Uterus (tissue), 4 donors: ENCODE results near the gene EPHB2. TPM values are rescaled to one million over a fixed set of nuclear protein-coding genes. Genes with fewer than 3 reads are reported as not detected.

Experiments used
- DNase-seq, 2 donors: peaks; one replicate each; pipeline ENCODE4 v3.0.0-alpha.2; 2019 to 2020
- H3K27ac ChIP-seq, 2 donors: fragments of 200-600 bp; sonication (generic); 1 replicate in 1 of 2; 2 replicates in 1 of 2; pipeline ENCODE4 v1.5.1; 2016 to 2018
- H3K27me3 ChIP-seq, 2 donors: fragments of 200-600 bp; sonication (generic); one replicate each; pipeline ENCODE4 v1.5.1; 2018 to 2019; ENCODE audit warnings: control low read depth in 1 of 2
- H3K36me3 ChIP-seq, 2 donors: fragments of 200-600 bp; sonication (generic); one replicate each; pipeline ENCODE4 v1.5.1; 2019; ENCODE audit warnings: control low read depth in 1 of 2
- H3K4me1 ChIP-seq, 2 donors: fragments of 200-600 bp; sonication (generic); one replicate each; pipeline ENCODE4 v1.5.1; 2018 to 2019; ENCODE audit warnings: control low read depth in 1 of 2
- H3K4me3 ChIP-seq, 2 donors: fragments of 200-600 bp; sonication (generic); 1 replicate in 1 of 2; 2 replicates in 1 of 2; pipeline ENCODE4 v1.5.1; 2018 to 2019; ENCODE audit warnings: mild to moderate bottlenecking in 1 of 2
- H3K9me3 ChIP-seq, 2 donors: fragments of 200-600 bp; sonication (generic); one replicate each; pipeline ENCODE4 v1.5.1; 2019; ENCODE audit warnings: control low read depth in 1 of 2
- POLR2A ChIP-seq, 2 donors: fragments of 450-650 bp; IDR thresholded peaks; one replicate each; pipeline ENCODE4 v1.6.1; 2016; ENCODE audit warnings: antibody characterized with exemption in 2 of 2, mild to moderate bottlenecking in 1 of 2, moderate library complexity in 1 of 2
- intact Hi-C: fragments of 100-400 bp; cut with DNase I; formaldehyde crosslinking; loops from one replicate; pipeline ENCODE4 v1.15.1; 2023; ENCODE audit warnings: low total_unique reads
- total RNA-seq, 4 donors: library from RNA; depleted of rRNA in 3 of 4; stranded (reverse); fragments of >200 nt in 3 of 4; gene quantifications; one replicate each; pipeline versions ENCODE4 v1.1.0 to v1.2.4, GENCODE V29; 2014 to 2023
- TF ChIP-seq, protein P1 (sequence below), 4 experiments: fragments of 200-600 bp in 2 of 4; fragments of 450-650 bp in 2 of 4; sonication (generic) in 2 of 4; IDR thresholded peaks; one replicate each; pipeline ENCODE4 v1.5.1; 2016 to 2019; ENCODE audit warnings: antibody characterized with exemption in 4 of 4, mild to moderate bottlenecking in 2 of 4, moderate library complexity in 1 of 4
- donor health status: DM: yes; HTN: yes; CAD: no.

EPHB2 gene
- total RNA-seq, 4 donors from 2014 or later: under 0.01 to 49.6 (median 2.2) TPM

DNA sequence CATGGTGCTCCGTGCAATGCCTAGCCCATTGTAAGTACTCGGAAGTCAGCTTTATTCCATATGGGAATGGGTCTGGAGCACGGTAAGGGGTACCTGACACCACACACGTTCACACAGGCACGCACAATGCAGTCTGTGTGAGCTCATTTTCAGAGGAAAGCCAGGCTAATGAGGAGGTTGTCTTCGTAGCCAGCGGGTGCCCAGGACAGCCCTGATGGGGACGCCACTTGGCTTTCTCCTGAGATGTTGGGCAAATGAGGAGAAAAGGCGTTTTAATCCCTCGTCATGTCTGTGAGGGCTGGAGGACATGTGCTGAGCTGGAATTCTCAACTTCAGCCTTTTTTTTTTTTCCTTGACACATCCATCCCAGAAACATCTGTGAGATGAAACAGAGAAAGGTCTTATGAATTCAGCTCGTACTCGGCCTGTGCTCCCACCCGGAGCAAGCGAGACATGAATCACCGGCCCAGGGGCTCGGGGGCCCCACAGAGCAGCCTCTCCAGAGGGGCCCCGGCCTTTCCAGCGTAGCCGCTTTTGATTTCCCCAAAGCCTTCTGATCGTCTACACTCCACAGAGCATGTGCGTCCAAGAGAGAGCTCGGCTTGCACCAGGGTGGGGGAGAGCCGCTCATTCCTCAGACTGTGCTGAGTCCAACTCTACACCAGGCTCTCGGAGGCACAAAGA lies 125.1 kb downstream of the EPHB2 start:
- DNase-seq: no peak
- H3K27me3 ChIP-seq: no peaks in the 10 kb centered on the region
- no peak overlapping the region for H3K4me3 ChIP-seq
- no peaks in the 10 kb centered on the region for H3K4me1 ChIP-seq
- H3K9me3 ChIP-seq: no peaks in the 10 kb centered on the region
- TF ChIP-seq, protein P1, sequence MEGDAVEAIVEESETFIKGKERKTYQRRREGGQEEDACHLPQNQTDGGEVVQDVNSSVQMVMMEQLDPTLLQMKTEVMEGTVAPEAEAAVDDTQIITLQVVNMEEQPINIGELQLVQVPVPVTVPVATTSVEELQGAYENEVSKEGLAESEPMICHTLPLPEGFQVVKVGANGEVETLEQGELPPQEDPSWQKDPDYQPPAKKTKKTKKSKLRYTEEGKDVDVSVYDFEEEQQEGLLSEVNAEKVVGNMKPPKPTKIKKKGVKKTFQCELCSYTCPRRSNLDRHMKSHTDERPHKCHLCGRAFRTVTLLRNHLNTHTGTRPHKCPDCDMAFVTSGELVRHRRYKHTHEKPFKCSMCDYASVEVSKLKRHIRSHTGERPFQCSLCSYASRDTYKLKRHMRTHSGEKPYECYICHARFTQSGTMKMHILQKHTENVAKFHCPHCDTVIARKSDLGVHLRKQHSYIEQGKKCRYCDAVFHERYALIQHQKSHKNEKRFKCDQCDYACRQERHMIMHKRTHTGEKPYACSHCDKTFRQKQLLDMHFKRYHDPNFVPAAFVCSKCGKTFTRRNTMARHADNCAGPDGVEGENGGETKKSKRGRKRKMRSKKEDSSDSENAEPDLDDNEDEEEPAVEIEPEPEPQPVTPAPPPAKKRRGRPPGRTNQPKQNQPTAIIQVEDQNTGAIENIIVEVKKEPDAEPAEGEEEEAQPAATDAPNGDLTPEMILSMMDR (IDR thresholded peaks at IDR 0.05): no peak
- TF ChIP-seq POLR2A (IDR thresholded peaks at IDR 0.05): no peak
- intact Hi-C loops: no loop called here
- H3K36me3 ChIP-seq: no peaks in the 10 kb centered on the region
- H3K27ac ChIP-seq: no peak overlapping the region

DNA sequence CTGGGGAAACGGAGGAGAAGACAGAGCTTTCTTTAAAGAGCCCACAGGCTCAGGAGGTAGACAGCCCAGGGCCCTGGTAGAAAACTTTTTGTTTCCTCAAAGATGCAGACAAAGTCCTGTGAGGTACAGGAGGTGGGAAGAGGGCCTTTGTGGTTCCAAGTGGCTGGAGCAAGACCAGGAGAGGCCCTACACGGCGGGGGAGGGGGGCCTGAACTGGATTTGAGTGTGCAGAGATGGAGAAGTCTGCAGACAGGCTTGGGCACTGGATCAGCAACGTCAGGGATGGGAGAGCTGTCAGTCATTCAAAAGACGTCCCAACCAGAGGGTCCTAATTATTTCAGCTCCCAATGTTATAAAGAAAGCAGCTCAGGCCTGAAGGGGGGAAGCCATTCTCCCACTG lies 126.2 kb downstream of the EPHB2 start:
- H3K4me3 ChIP-seq: no peak overlapping the region
- no peak for TF ChIP-seq POLR2A (IDR thresholded peaks at IDR 0.05)
- TF ChIP-seq, protein P1 (IDR thresholded peaks at IDR 0.05): no peak
- no peaks in the 10 kb centered on the region for H3K36me3 ChIP-seq
- no peaks in the 10 kb centered on the region for H3K9me3 ChIP-seq
- no peaks in the 10 kb centered on the region for H3K27me3 ChIP-seq
- H3K4me1 ChIP-seq: no peaks in the 10 kb centered on the region
- intact Hi-C loops: no loop called here
- no peak for DNase-seq
- no peak overlapping the region for H3K27ac ChIP-seq

DNA sequence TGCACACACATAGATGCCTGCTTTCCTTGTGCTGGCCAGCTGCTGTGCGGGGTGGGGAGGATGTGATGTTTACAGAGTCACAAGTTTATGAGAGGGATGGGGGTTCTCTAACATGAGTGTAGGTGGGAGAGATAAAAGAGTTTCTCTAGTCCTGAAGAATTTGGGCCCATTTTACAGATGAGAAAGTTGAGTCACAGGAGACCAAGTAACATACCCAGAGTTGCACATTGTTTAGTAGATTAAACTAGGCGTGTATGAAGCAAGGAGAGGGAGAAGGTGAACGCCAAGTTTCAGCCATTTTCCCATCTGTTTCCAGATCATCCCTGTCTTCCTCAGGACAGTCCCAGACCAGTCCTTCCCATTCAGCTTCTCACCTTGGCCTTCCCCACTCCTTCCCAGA lies 126.7 kb downstream of the EPHB2 start:
- Histone ChIP-seq H3K4me3 (no peak overlapping the region), H3K9me3 (no peaks in the 10 kb centered on the region), H3K4me1 (no peaks in the 10 kb centered on the region), H3K27me3 (no peaks in the 10 kb centered on the region), H3K27ac (no peak overlapping the region), H3K36me3 (no peaks in the 10 kb centered on the region)
- DNase-seq: no peak
- TF ChIP-seq POLR2A (IDR thresholded peaks at IDR 0.05): no peak
- intact Hi-C loops: no loop called here

DNA sequence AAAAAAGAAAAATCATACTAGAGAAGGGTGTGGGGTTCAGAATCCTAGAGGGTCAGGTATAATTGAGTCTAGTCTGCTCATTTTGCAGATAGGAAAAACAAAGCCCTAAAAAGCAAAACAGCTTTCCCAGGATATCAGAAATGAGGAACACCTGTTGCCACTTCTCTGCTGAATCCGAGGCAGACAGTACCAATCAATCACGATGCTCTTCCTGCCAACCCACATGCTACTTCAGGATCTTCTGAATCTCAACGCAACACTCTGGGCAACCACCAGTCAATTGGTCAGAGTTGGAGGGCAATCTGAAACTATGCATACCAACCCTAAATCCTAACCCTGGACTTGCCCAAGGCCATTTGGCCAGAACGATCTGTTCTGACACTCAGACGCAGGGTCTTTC lies 128.3 kb downstream of the EPHB2 start:
- TF ChIP-seq, protein P1 (IDR thresholded peaks at IDR 0.05): no peak
- no peak for TF ChIP-seq POLR2A (IDR thresholded peaks at IDR 0.05)
- DNase-seq: no peak
- intact Hi-C loops: no loop called here

DNA sequence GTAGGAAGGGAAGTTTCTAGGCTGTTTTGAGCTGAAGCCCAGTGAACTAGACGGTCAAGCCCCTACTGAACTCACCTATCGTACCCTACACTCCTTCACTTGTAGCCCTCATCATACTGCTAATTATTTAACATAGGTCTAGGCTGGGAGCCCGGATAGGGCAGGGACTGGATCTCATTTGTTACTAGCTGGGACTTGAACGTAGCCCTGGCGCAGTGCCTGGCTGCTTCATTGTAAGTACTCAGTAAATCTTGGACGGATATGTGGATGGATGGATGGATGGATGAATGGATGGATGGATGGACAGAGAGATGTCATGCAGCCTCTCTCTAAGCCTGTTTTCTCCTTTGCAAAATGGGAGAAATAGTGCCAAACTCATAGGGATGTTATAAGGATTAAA lies 129.2 kb downstream of the EPHB2 start:
- H3K27ac ChIP-seq: no peak overlapping the region
- TF ChIP-seq, protein P1 (IDR thresholded peaks at IDR 0.05): no peak
- no peak for TF ChIP-seq POLR2A (IDR thresholded peaks at IDR 0.05)
- no peaks in the 10 kb centered on the region for H3K4me1 ChIP-seq
- H3K27me3 ChIP-seq: no peaks in the 10 kb centered on the region
- H3K9me3 ChIP-seq: no peaks in the 10 kb centered on the region
- intact Hi-C loops: no loop called here
- H3K36me3 ChIP-seq: no peaks in the 10 kb centered on the region
- DNase-seq: no peak
- H3K4me3 ChIP-seq: no peak overlapping the region

More for the DNA sequence above, 128.3 kb downstream of the EPHB2 start:
- no peaks in the 10 kb centered on the region for H3K4me1 ChIP-seq
- no peaks in the 10 kb centered on the region for H3K9me3 ChIP-seq
- H3K27ac ChIP-seq: no peak overlapping the region
- no peaks in the 10 kb centered on the region for H3K36me3 ChIP-seq
- H3K27me3 ChIP-seq: no peaks in the 10 kb centered on the region
- no peak overlapping the region for H3K4me3 ChIP-seq
